ENCODE data around the gene MARK1. TPM values are rescaled to one million over a fixed set of nuclear protein-coding genes. Genes with fewer than 3 reads are reported as not detected.

MARK1 gene
- total and polyA plus RNA-seq, 2 experiments from 2014 or later: 11.1 to 13.6 TPM

- Histone ChIP-seq H3F3A (replicated peaks; ENCODE audit: low read depth) (no peaks in the 10 kb centered on the region), H3K4me1 (ENCODE audit: insufficient read depth) (no peaks in the 10 kb centered on the region), H2AFZ (no peak overlapping the region), H3K9me2 (ENCODE audit: insufficient read depth) (no peaks in the 10 kb centered on the region), H3K27me3 (ENCODE audit: insufficient read depth) (peaks cover 8% of the 10 kb centered on the region; the same call in 1 of the 2 replicates), H3K27ac (ENCODE audit: low read depth) (no peak overlapping the region), H3K4me2 (no peak overlapping the region), H4K20me1 (replicated peaks; ENCODE audit: insufficient read depth) (no peaks in the 10 kb centered on the region), H3K4me3 (no peak overlapping the region), H3K36me3 (ENCODE audit: insufficient read depth) (no peaks in the 10 kb centered on the region), H3K79me2 (replicated peaks; ENCODE audit: insufficient read depth) (no peaks in the 10 kb centered on the region)
- DNase-seq (ENCODE audit: low spot score) (no peak), ATAC-seq (no peak)
- Mint-ChIP-seq H3K36me3 (ENCODE audit: low read depth) (no peaks in the 10 kb centered on the region), H3K27ac (no peak overlapping the region), H3K9me3 (no peaks in the 10 kb centered on the region), H3K27me3 (ENCODE audit: insufficient read depth, low read depth, poor library complexity) (peaks cover under 1% of the 10 kb centered on the region), H3K4me3 (no peak overlapping the region), H3K4me1 (peaks cover 6% of the 10 kb centered on the region; the same call in 2 of the 3 replicates)
- no peak for TF ChIP-seq EZH2phosphoT487 (IDR thresholded peaks at IDR 0.05; ENCODE audit: unreplicated experiment)
- TF ChIP-seq JUNB (IDR thresholded peaks at IDR 0.05; ENCODE audit: unreplicated experiment): no peak
Measured at GRCh38 chr1:220684890-220685289, 157.0 kb downstream of the MARK1 start.

- Histone ChIP-seq H3K27me3 (ENCODE audit: insufficient read depth) (peaks cover 12% of the 10 kb centered on the region), H3F3A (replicated peaks; ENCODE audit: low read depth) (no peaks in the 10 kb centered on the region), H3K27ac (ENCODE audit: low read depth) (no peak overlapping the region), H3K36me3 (ENCODE audit: insufficient read depth) (no peaks in the 10 kb centered on the region), H3K4me2 (no peak overlapping the region), H4K20me1 (replicated peaks; ENCODE audit: insufficient read depth) (no peaks in the 10 kb centered on the region), H3K9me2 (ENCODE audit: insufficient read depth) (no peaks in the 10 kb centered on the region), H3K4me3 (no peak overlapping the region), H2AFZ (no peak overlapping the region), H3K4me1 (ENCODE audit: insufficient read depth) (no peaks in the 10 kb centered on the region), H3K79me2 (replicated peaks; ENCODE audit: insufficient read depth) (no peaks in the 10 kb centered on the region)
- Mint-ChIP-seq H3K27me3 (ENCODE audit: insufficient read depth, low read depth, poor library complexity) (peaks cover 6% of the 10 kb centered on the region), H3K36me3 (ENCODE audit: low read depth) (no peaks in the 10 kb centered on the region), H3K4me3 (no peak overlapping the region), H3K4me1 (peaks cover 7% of the 10 kb centered on the region; the same call in 2 of the 3 replicates), H3K9me3 (no peaks in the 10 kb centered on the region), H3K27ac (no peak overlapping the region)
- ATAC-seq: peak; percentile 27
- TF ChIP-seq ETS1 (IDR thresholded peaks at IDR 0.05): no peak
- TF ChIP-seq CTCF (conservative IDR thresholded peaks at IDR 0.05; ENCODE audit: low read depth in 2 of 2): peak; percentile 10 to 36; a peak in 2 of 4 replicates
- DNase-seq (ENCODE audit: low spot score): peak; percentile 66
Measured at GRCh38 chr1:220685879-220686278, 157.9 kb downstream of the MARK1 start.

- ATAC-seq: no peak
- Mint-ChIP-seq H3K4me3 (no peak overlapping the region), H3K27me3 (ENCODE audit: insufficient read depth, low read depth, poor library complexity) (peaks cover 16% of the 10 kb centered on the region), H3K27ac (no peak overlapping the region), H3K9me3 (no peaks in the 10 kb centered on the region), H3K4me1 (peaks cover 10% of the 10 kb centered on the region; the same call in 2 of the 3 replicates), H3K36me3 (ENCODE audit: low read depth) (no peaks in the 10 kb centered on the region)
- Histone ChIP-seq H3K36me3 (ENCODE audit: insufficient read depth) (no peaks in the 10 kb centered on the region), H3K4me3 (no peak overlapping the region), H4K20me1 (replicated peaks; ENCODE audit: insufficient read depth) (0 out of 2 replicates have a peak, but pooled peaks cover 3% of the 10 kb centered on the region), H3K4me2 (no peak overlapping the region), H3F3A (replicated peaks; ENCODE audit: low read depth) (0 out of 2 replicates have a peak, but pooled peaks cover 3% of the 10 kb centered on the region), H3K4me1 (ENCODE audit: insufficient read depth) (0 out of 2 replicates have a peak, but pooled peaks cover 7% of the 10 kb centered on the region), H3K27me3 (ENCODE audit: insufficient read depth) (peaks cover 31% of the 10 kb centered on the region), H3K27ac (ENCODE audit: low read depth) (no peak overlapping the region), H3K79me2 (replicated peaks; ENCODE audit: insufficient read depth) (no peaks in the 10 kb centered on the region), H3K9me2 (ENCODE audit: insufficient read depth) (no peaks in the 10 kb centered on the region), H2AFZ (0 out of 2 replicates have a peak overlapping the region, but pooled peaks have one; percentile 60)
- no peak for DNase-seq (ENCODE audit: low spot score)
- TF ChIP-seq POLR2AphosphoS5 (IDR thresholded peaks at IDR 0.05; ENCODE audit: low read depth) (no peak), ETS1 (IDR thresholded peaks at IDR 0.05) (no peak), ZNF462 (CRISPR knock-in tag; IDR thresholded peaks at IDR 0.05) (no peak)
Measured at GRCh38 chr1:220687809-220688208, 159.9 kb downstream of the MARK1 start.
